A673 (cell line): Measurements from ENCODE around the gene GPR155. TPM values are rescaled to one million over a fixed set of nuclear protein-coding genes. Genes with fewer than 3 reads are reported as not detected.

Experiments used
- BruUV-seq: library from RNA; stranded (reverse); fragments of 400-500 nt; replicated peaks from 2 replicates; lab custom pipeline; 2021; lab: Mats Ljungman, UMichigan
- CTCF ChIA-PET: fragments of 300-600 bp; sonication (Branson Sonifier 250); formaldehyde crosslinking; loops from one replicate; lab custom pipeline; 2022; ENCODE audit warnings: antibody characterized with exemption; lab: Charles Lee
- POLR2A ChIA-PET: fragments of 300-600 bp; sonication (Branson Sonifier 250); formaldehyde crosslinking; loops from one replicate; lab custom pipeline; 2022; ENCODE audit warnings: antibody characterized with exemption; ENCODE audit not compliant: low non-redundant PET; lab: Charles Lee
- DNase-seq: peaks from one replicate; pipeline ENCODE4 v3.0.0-alpha.2; 2015; ENCODE audit warnings: low spot score
- H3K27ac ChIP-seq: fragments of 200-600 bp; sonication (generic); 2 replicates; pipeline ENCODE4 v1.5.1; 2016; ENCODE audit warnings: mixed run types, low read depth, mild to moderate bottlenecking, mixed read lengths, antibody characterized with exemption, low read length; ENCODE audit not compliant: poor library complexity, severe bottlenecking
- H3K27me3 ChIP-seq: fragments of 200-600 bp; sonication (generic); replicated peaks from 2 replicates; pipeline ENCODE4 v1.6.1; 2017; ENCODE audit warnings: mixed run types, low read depth, mild to moderate bottlenecking, mixed read lengths, antibody characterized with exemption, low read length; ENCODE audit not compliant: insufficient read depth, poor library complexity
- H3K36me3 ChIP-seq: fragments of 200-600 bp; sonication (generic); 2 replicates; pipeline ENCODE4 v1.6.1; 2016; ENCODE audit warnings: mixed run types, mild to moderate bottlenecking, mixed read lengths, antibody characterized with exemption, low read length; ENCODE audit not compliant: insufficient read depth, poor library complexity, severe bottlenecking
- H3K4me1 ChIP-seq: fragments of 200-600 bp; sonication (generic); 2 replicates; pipeline ENCODE4 v1.6.1; 2017; ENCODE audit warnings: mixed run types, mild to moderate bottlenecking, mixed read lengths, antibody characterized with exemption, low read length; ENCODE audit not compliant: insufficient read depth, poor library complexity, severe bottlenecking
- H3K4me3 ChIP-seq: fragments of 200-600 bp; sonication (generic); 2 replicates; pipeline ENCODE4 v1.5.1; 2016; ENCODE audit warnings: low read depth, mixed run types, mild to moderate bottlenecking, mixed read lengths, low read length; ENCODE audit not compliant: poor library complexity, severe bottlenecking
- H3K9me3 ChIP-seq: fragments of 200-600 bp; sonication (generic); 2 replicates; pipeline ENCODE4 v1.6.1; 2016; ENCODE audit warnings: mixed run types, low read depth, mild to moderate bottlenecking, mixed read lengths, antibody characterized with exemption, low read length; ENCODE audit not compliant: poor library complexity, severe bottlenecking
- CTCF ChIP-seq: fragments of 300-800, 200-600 bp; sonication (generic); conservative IDR thresholded peaks from 2 replicates; pipeline ENCODE4 v1.5.1; 2017; ENCODE audit warnings: low read depth, mild to moderate bottlenecking, antibody characterized with exemption, low read length, moderate library complexity, mixed read lengths
- EZH2 ChIP-seq: fragments of 200-600 bp; sonication (generic); IDR thresholded peaks from 2 replicates; pipeline ENCODE4 v1.6.1; 2017; ENCODE audit warnings: borderline replicate concordance, low read depth, mild to moderate bottlenecking, mixed read lengths, antibody characterized with exemption, low read length; ENCODE audit not compliant: poor library complexity, severe bottlenecking
- intact Hi-C: fragments of 100-400 bp; cut with micrococcal nuclease; formaldehyde crosslinking; loops from one replicate; pipeline ENCODE4 v1.10.0; 2022; ENCODE audit not compliant: unreplicated experiment
- total RNA-seq: library from RNA; stranded (reverse); gene quantifications from 2 replicates; pipeline ENCODE4 v1.2.3, GENCODE V29; 2021

Gene GPR155
- total RNA-seq, 1 experiment from 2014 or later: not detected

GRCh38 chr2:174438146-174438886, 48.5 kb downstream of the GPR155 start:
- TF ChIP-seq CTCF (no peak), EZH2 (no peak)
- H3K36me3 ChIP-seq: no peaks in the 10 kb centered on the region
- intact Hi-C loops: no loop called here
- POLR2A ChIA-PET: no interaction called here
- no peak overlapping the region for H3K27ac ChIP-seq
- H3K27me3 ChIP-seq: no peaks in the 10 kb centered on the region
- CTCF ChIA-PET: no interaction called here
- no TSS peak for BruUV-seq
- H3K4me1 ChIP-seq: no peaks in the 10 kb centered on the region
- H3K4me3 ChIP-seq: no peak overlapping the region
- no peaks in the 10 kb centered on the region for H3K9me3 ChIP-seq
- DNase-seq: no peak

DNA sequence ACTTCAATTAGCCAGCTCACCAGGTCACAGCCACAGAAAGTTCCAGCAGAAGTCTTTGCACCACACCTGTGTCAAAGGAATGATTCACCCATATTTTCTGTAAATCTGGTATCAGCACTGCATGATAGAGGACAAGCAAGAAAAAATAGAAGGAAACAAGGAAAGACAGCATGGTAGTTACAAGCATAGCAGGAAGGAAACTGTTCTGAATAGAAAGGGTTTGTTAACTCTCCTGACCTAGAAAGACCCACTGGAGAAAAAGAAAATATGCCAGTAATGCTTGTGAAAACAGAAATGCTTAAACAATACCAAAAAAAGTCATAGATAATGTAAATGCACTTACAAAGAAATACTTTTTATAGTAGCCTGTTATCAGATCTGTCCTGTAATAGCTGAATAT, 50.5 kb downstream of the GPR155 start:
- Histone ChIP-seq H3K27me3 (no peaks in the 10 kb centered on the region), H3K27ac (no peak overlapping the region), H3K9me3 (no peaks in the 10 kb centered on the region), H3K4me1 (no peaks in the 10 kb centered on the region), H3K4me3 (no peak overlapping the region), H3K36me3 (no peaks in the 10 kb centered on the region)
- no TSS peak for BruUV-seq
- intact Hi-C loops: no loop called here
- ChIA-PET CTCF (no interaction called here), POLR2A (no interaction called here)
- no peak for DNase-seq
- TF ChIP-seq EZH2: no peak

GRCh38 chr2:174431902-174432301, 54.9 kb downstream of the GPR155 start:
- ChIA-PET POLR2A (no interaction called here), CTCF (no interaction called here)
- DNase-seq: no peak
- BruUV-seq: no TSS peak
- Histone ChIP-seq H3K27me3 (no peaks in the 10 kb centered on the region), H3K27ac (no peak overlapping the region), H3K9me3 (no peaks in the 10 kb centered on the region), H3K4me1 (no peaks in the 10 kb centered on the region), H3K36me3 (no peaks in the 10 kb centered on the region), H3K4me3 (no peak overlapping the region)
- intact Hi-C loops: no loop called here
- TF ChIP-seq EZH2: no peak
- no peak for TF ChIP-seq CTCF

- TF ChIP-seq EZH2 (no peak), CTCF (no peak)
- H3K4me3 ChIP-seq: no peak overlapping the region
- no peaks in the 10 kb centered on the region for H3K4me1 ChIP-seq
- H3K36me3 ChIP-seq: no peaks in the 10 kb centered on the region
- no peaks in the 10 kb centered on the region for H3K9me3 ChIP-seq
- no peak for DNase-seq
- BruUV-seq: no TSS peak
- intact Hi-C loops: no loop called here
- CTCF ChIA-PET: no interaction called here
- H3K27me3 ChIP-seq: no peaks in the 10 kb centered on the region
- POLR2A ChIA-PET: no interaction called here
- no peak overlapping the region for H3K27ac ChIP-seq
Measured at GRCh38 chr2:174430066-174430465, 56.8 kb downstream of the GPR155 start.
